NCI-H2107 (cell line): ENCODE data around the gene DKK3.
"Not testable (repeated sequence)": the region's sequence is repeated elsewhere in the genome, so short reads cannot be mapped to it uniquely, and the experiment has no call there.

ENCODE experiments used
- DNase-seq: peaks from one replicate; lab custom pipeline; 2025; lab: John Stamatoyannopoulos, UW

Gene DKK3

GRCh38 chr11:12007769-12008737, at the start of gene DKK3:
DKK3 (minus strand) TSS chr11:12008626; CDS start chr11:12008582, 44 bp downstream.
- DNase-seq: no peak

- no peak for DNase-seq
Observed at GRCh38 chr11:12057299-12057980, 49.0 kb upstream of the DKK3 start.

- no peak for DNase-seq
Observed at GRCh38 chr11:12056119-12056518, 47.7 kb upstream of the DKK3 start.

- no peak for DNase-seq
Observed at GRCh38 chr11:12053606-12054361, 45.4 kb upstream of the DKK3 start.

GRCh38 chr11:12052676-12053605, 44.5 kb upstream of the DKK3 start:
- no peak for DNase-seq

GRCh38 chr11:12051287-12051662, 42.8 kb upstream of the DKK3 start:
- no peak for DNase-seq

- no peak for DNase-seq
Observed at GRCh38 chr11:12050470-12051286, 42.3 kb upstream of the DKK3 start.

GRCh38 chr11:12048936-12049790, 40.7 kb upstream of the DKK3 start:
- DNase-seq: no peak

- no peak for DNase-seq
Observed at GRCh38 chr11:12046636-12047236, 38.3 kb upstream of the DKK3 start.

GRCh38 chr11:12045914-12046635, 37.6 kb upstream of the DKK3 start:
- DNase-seq: no peak

GRCh38 chr11:12044799-12045198, 36.4 kb upstream of the DKK3 start:
- no peak for DNase-seq

- DNase-seq: peak; percentile 58
Observed at GRCh38 chr11:12043959-12044791, 35.7 kb upstream of the DKK3 start.

- no peak for DNase-seq
Observed at GRCh38 chr11:12043221-12043620, 34.8 kb upstream of the DKK3 start.

GRCh38 chr11:12042215-12042676, 33.8 kb upstream of the DKK3 start:
- no peak for DNase-seq

- not testable (repeated sequence) for DNase-seq
Observed at GRCh38 chr11:12040719-12041118, 32.3 kb upstream of the DKK3 start.

GRCh38 chr11:12032968-12033367, 24.5 kb upstream of the DKK3 start:
- DNase-seq: no peak

GRCh38 chr11:12031856-12032544, 23.6 kb upstream of the DKK3 start:
- no peak for DNase-seq
